Osteoblast (primary cell): ENCODE data around the gene PCDHB14. TPM values are rescaled to one million over a fixed set of nuclear protein-coding genes. Genes with fewer than 3 reads are reported as not detected.
A peak's percentile ranks its signal among the peaks of the same experiment; 100 is the strongest.
"Not testable (repeated sequence)": the region's sequence is repeated elsewhere in the genome, so short reads cannot be mapped to it uniquely, and the experiment has no call there.

Source experiments
- DNase-seq: peaks from one replicate; pipeline ENCODE4 v3.0.0; 2011; ENCODE audit warnings: low spot score, mixed read lengths; ENCODE audit not compliant: insufficient read length; ENCODE audit errors: missing footprints
- H2AFZ ChIP-seq: 2 replicates; pipeline ENCODE4 v1.6.0; 2011; ENCODE audit warnings: mild to moderate bottlenecking, low read length
- H3K27ac ChIP-seq: 2 replicates; pipeline ENCODE4 v1.5.1; 2011; ENCODE audit warnings: mild to moderate bottlenecking, low read depth, low read length, moderate library complexity
- H3K27me3 ChIP-seq: 2 replicates; pipeline ENCODE4 v1.6.0; 2012; ENCODE audit warnings: mild to moderate bottlenecking, control low read depth, inconsistent platforms, low read length, moderate library complexity; ENCODE audit not compliant: insufficient read depth
- H3K36me3 ChIP-seq: 2 replicates; pipeline ENCODE4 v1.5.1; 2011; ENCODE audit warnings: mild to moderate bottlenecking, low read length, control low read depth, moderate library complexity; ENCODE audit not compliant: insufficient read depth
- H3K4me1 ChIP-seq: 2 replicates; pipeline ENCODE4 v1.5.1; 2011; ENCODE audit warnings: mild to moderate bottlenecking, low read length, control low read depth, moderate library complexity; ENCODE audit not compliant: insufficient read depth
- H3K4me2 ChIP-seq: 2 replicates; pipeline ENCODE4 v1.6.0; 2011; ENCODE audit warnings: mild to moderate bottlenecking, low read length; ENCODE audit not compliant: insufficient read depth
- H3K4me3 ChIP-seq: fragments of 200-600 bp; sonication (generic); 3 replicates; pipeline ENCODE4 v1.5.1; 2012; ENCODE audit warnings: mild to moderate bottlenecking, low read length, inconsistent platforms; ENCODE audit not compliant: insufficient read depth
- H3K79me2 ChIP-seq: 2 replicates; pipeline ENCODE4 v1.6.0; 2012; ENCODE audit warnings: mild to moderate bottlenecking, low read length, control low read depth, inconsistent platforms; ENCODE audit not compliant: insufficient read depth
- H3K9me3 ChIP-seq: 2 replicates; pipeline ENCODE4 v1.5.1; 2011; ENCODE audit warnings: low read depth, low read length, control low read depth
- H4K20me1 ChIP-seq: 2 replicates; pipeline ENCODE4 v1.6.0; 2012; ENCODE audit warnings: mild to moderate bottlenecking, low read length, control low read depth; ENCODE audit not compliant: insufficient read depth
- CTCF ChIP-seq: IDR thresholded peaks from 2 replicates; pipeline ENCODE4 v1.5.1; 2011; ENCODE audit warnings: mild to moderate bottlenecking, low read depth, low read length, moderate library complexity; ENCODE audit errors: extremely low read depth
- total RNA-seq: library from RNA; depleted of rRNA; stranded (reverse); fragments of >200 nt; gene quantifications from 2 replicates; pipeline ENCODE4 v1.2.3, GENCODE V29; 2012

PCDHB14 gene
- total RNA-seq, 1 donor = 2.9 TPM

- Histone ChIP-seq H3K4me3 (no peak within 1 kb of the TSS), H3K27me3 (no peaks in the 10 kb centered on the region), H2AFZ (peak within 1 kb of the TSS; percentile 80), H3K9me3 (no peaks in the 10 kb centered on the region), H3K4me1 (no peaks in the 10 kb centered on the region), H3K36me3 (no peaks in the 10 kb centered on the region), H4K20me1 (no peaks in the 10 kb centered on the region), H3K79me2 (no peaks in the 10 kb centered on the region), H3K4me2 (no peak within 1 kb of the TSS), H3K27ac (no peak within 1 kb of the TSS)
- DNase-seq = peak; percentile 88
- peak; percentile 56 for TF ChIP-seq CTCF
Observed at GRCh38 chr5:141192110-141192725, 30.9 kb upstream of the PCDHB14 start, which contains the start of gene PCDHB10. Gene PCDHB10, plus strand, starts transcription at chr5:141192353. Its CDS starts 200 bp downstream, at chr5:141192553.

GRCh38 chr5:141194332-141194731, 28.8 kb upstream of the PCDHB14 start:
- DNase-seq, H3K4me3 ChIP-seq, H4K20me1 ChIP-seq, H3K4me2 ChIP-seq, H3K27me3 ChIP-seq, H3K79me2 ChIP-seq, H3K27ac ChIP-seq, H2AFZ ChIP-seq, H3K9me3 ChIP-seq, H3K36me3 ChIP-seq, H3K4me1 ChIP-seq: not testable (repeated sequence)

GRCh38 chr5:141196363-141196762, 26.8 kb upstream of the PCDHB14 start:
- DNase-seq = no peak
- Histone ChIP-seq H3K4me3 (no peak overlapping the region), H3K79me2 (no peaks in the 10 kb centered on the region), H3K4me1 (no peaks in the 10 kb centered on the region), H4K20me1 (no peaks in the 10 kb centered on the region), H3K27ac (no peak overlapping the region), H2AFZ (no peak overlapping the region), H3K9me3 (no peaks in the 10 kb centered on the region), H3K36me3 (no peaks in the 10 kb centered on the region), H3K27me3 (no peaks in the 10 kb centered on the region), H3K4me2 (no peak overlapping the region)
- no peak for TF ChIP-seq CTCF

GRCh38 chr5:141199359-141200235, 23.5 kb upstream of the PCDHB14 start, which contains the start of gene PCDHB11:
Gene PCDHB11, plus strand, starts transcription at chr5:141199627. Its CDS starts 148 bp downstream, at chr5:141199775.
- TF ChIP-seq CTCF = no peak
- Histone ChIP-seq H4K20me1 (no peaks in the 10 kb centered on the region), H3K27me3 (no peaks in the 10 kb centered on the region), H3K4me3 (no peak within 1 kb of the TSS), H3K4me2 (peak within 1 kb of the TSS; percentile 23), H3K27ac (no peak within 1 kb of the TSS), H3K36me3 (no peaks in the 10 kb centered on the region), H3K4me1 (no peaks in the 10 kb centered on the region), H3K79me2 (no peaks in the 10 kb centered on the region), H3K9me3 (no peaks in the 10 kb centered on the region), H2AFZ (peak within 1 kb of the TSS; percentile 35)
- no peak for DNase-seq

- not testable (repeated sequence) for H3K27ac ChIP-seq, H3K4me1 ChIP-seq, DNase-seq, H3K9me3 ChIP-seq, H4K20me1 ChIP-seq, H2AFZ ChIP-seq, H3K27me3 ChIP-seq, H3K36me3 ChIP-seq, H3K4me2 ChIP-seq, H3K4me3 ChIP-seq, H3K79me2 ChIP-seq
Observed at GRCh38 chr5:141201126-141201525, 22.0 kb upstream of the PCDHB14 start.

- H3K27me3 ChIP-seq, H3K79me2 ChIP-seq, H3K4me1 ChIP-seq, H4K20me1 ChIP-seq, DNase-seq, H3K36me3 ChIP-seq, H3K4me2 ChIP-seq, H2AFZ ChIP-seq, H3K27ac ChIP-seq, H3K9me3 ChIP-seq, H3K4me3 ChIP-seq: not testable (repeated sequence)
Observed at GRCh38 chr5:141201646-141202045, 21.5 kb upstream of the PCDHB14 start.
